GM12878 (cell line): ENCODE data around the gene INPP4B. TPM values are rescaled to one million over a fixed set of nuclear protein-coding genes. Genes with fewer than 3 reads are reported as not detected.

Source experiments
- ATAC-seq: fragments of 200-7000 bp; cut with Tn5 transposase; 3 replicates; pipeline ENCODE4 v1.9.1; 2020; ENCODE audit warnings: mild to moderate bottlenecking, moderate library complexity
- BruUV-seq: library from RNA; stranded (reverse); fragments of 400-500 nt; replicated peaks from 2 replicates; lab custom pipeline; 2021; lab: Mats Ljungman, UMichigan
- CTCF ChIA-PET: fragments of 300-600 bp; sonication (Branson Sonifier 250); formaldehyde crosslinking; extraction: SDS; loops from one replicate; lab custom pipeline; 2021; ENCODE audit warnings: inconsistent platforms; lab: Yijun Ruan, JAX
- POLR2A ChIA-PET: fragments of 350-600 bp; formaldehyde crosslinking; extraction: SDS; loops from one replicate; lab custom pipeline; 2021; ENCODE audit warnings: inconsistent platforms; lab: Charles Lee
- RAD21 ChIA-PET: fragments of 300-600 bp; sonication (Branson Sonifier 250); formaldehyde crosslinking; loops from one replicate; lab custom pipeline; 2023; ENCODE audit warnings: antibody characterized with exemption; ENCODE audit not compliant: unreplicated experiment; lab: Charles Lee
- SMC1A ChIA-PET: fragments of 300-600 bp; sonication (Branson Sonifier 250); formaldehyde crosslinking; loops from one replicate; lab custom pipeline; 2023; ENCODE audit not compliant: unreplicated experiment, uncharacterized antibody; lab: Charles Lee
- DNase-seq: peaks from one replicate; pipeline ENCODE4 v3.0.0-alpha.2; 2011; ENCODE audit warnings: low read depth, low spot score
- FAIRE-seq: peaks from 3 replicates; lab custom pipeline; 2011; peaks lifted over from hg19 to GRCh38; lab: Jason Lieb, UNC
- H2AFZ ChIP-seq: 2 replicates; pipeline ENCODE4 v1.6.0; 2011; ENCODE audit warnings: low read depth, low read length, control low read depth; ENCODE audit not compliant: control insufficient read depth
- H3K27ac ChIP-seq: 2 replicates; pipeline ENCODE4 v1.5.1; 2011; ENCODE audit warnings: control low read depth; ENCODE audit not compliant: control insufficient read depth, insufficient read depth
- H3K27me3 ChIP-seq, 2 experiments: replicated peaks in 1 of 2; 2 replicates each; pipeline versions ENCODE4 v1.6.0 to v1.6.1; 2011; ENCODE audit warnings: low read length in 1 of 2; ENCODE audit not compliant: control insufficient read depth in 2 of 2, insufficient read depth in 2 of 2
- H3K36me3 ChIP-seq, 2 experiments: 2 replicates each; pipeline ENCODE4 v1.5.1; 2011; ENCODE audit warnings: low read length in 1 of 2; ENCODE audit not compliant: control insufficient read depth in 2 of 2, insufficient read depth in 2 of 2
- H3K4me1 ChIP-seq: 2 replicates; pipeline ENCODE4 v1.6.1; 2011; ENCODE audit warnings: mild to moderate bottlenecking, low read length, moderate library complexity, mixed read lengths; ENCODE audit not compliant: control insufficient read depth, insufficient read depth
- H3K4me2 ChIP-seq: 2 replicates; pipeline ENCODE4 v1.6.0; 2011; ENCODE audit warnings: control low read depth; ENCODE audit not compliant: control insufficient read depth, insufficient read depth
- H3K4me3 ChIP-seq: fragments of 200-600 bp; sonication (generic); 2 replicates; pipeline ENCODE4 v1.5.1; 2016
- H3K79me2 ChIP-seq: 2 replicates; pipeline ENCODE4 v1.6.0; 2011; ENCODE audit warnings: low read length; ENCODE audit not compliant: control insufficient read depth, insufficient read depth
- H3K9ac ChIP-seq: 2 replicates; pipeline ENCODE4 v1.8.0; 2011; ENCODE audit warnings: low read length, control low read depth, mixed read lengths; ENCODE audit not compliant: control insufficient read depth, insufficient read depth
- H3K9me3 ChIP-seq: replicated peaks from 3 replicates; pipeline ENCODE4 v1.5.1; 2011; ENCODE audit warnings: mild to moderate bottlenecking, low read length; ENCODE audit not compliant: control insufficient read depth, insufficient read depth
- H4K20me1 ChIP-seq: 2 replicates; pipeline ENCODE4 v1.6.0; 2011; ENCODE audit not compliant: control insufficient read depth, insufficient read depth
- ATF3 ChIP-seq: IDR thresholded peaks from 2 replicates; pipeline ENCODE4 v1.6.1; 2011; ENCODE audit warnings: low read depth, mild to moderate bottlenecking, low read length, moderate library complexity, borderline replicate concordance; ENCODE audit errors: extremely low read depth
- BCLAF1 ChIP-seq: fragments of 450-650 bp; IDR thresholded peaks from 2 replicates; pipeline ENCODE4 v1.6.1; 2017; ENCODE audit warnings: antibody characterized with exemption, mild to moderate bottlenecking, moderate library complexity
- CBFB ChIP-seq: IDR thresholded peaks from 2 replicates; pipeline ENCODE4 v1.6.1; 2016; ENCODE audit warnings: antibody characterized with exemption, low read depth
- CEBPB ChIP-seq, 2 experiments: fragments of 150-350 bp in 1 of 2; IDR thresholded peaks; 2 replicates each; pipeline ENCODE4 v1.6.1; 2012 to 2014; ENCODE audit warnings: low read depth in 2 of 2, low read length in 2 of 2, borderline replicate concordance in 1 of 2, inconsistent platforms in 1 of 2
- CTCF ChIP-seq, 3 experiments: IDR thresholded peaks in 2 of 3; conservative IDR thresholded peaks in 1 of 3; 2 replicates each; pipeline ENCODE4 v1.5.1; 2011; ENCODE audit warnings: low read depth in 3 of 3, low read length in 3 of 3, mild to moderate bottlenecking in 3 of 3, control low read depth in 2 of 3, moderate library complexity in 2 of 3, inconsistent platforms in 1 of 3, mixed read lengths in 1 of 3; ENCODE audit not compliant: control insufficient read depth in 2 of 3, insufficient read depth in 1 of 3; ENCODE audit errors: extremely low read depth in 1 of 3
- NFYB ChIP-seq: IDR thresholded peaks from 2 replicates; pipeline ENCODE4 v1.6.1; 2011; ENCODE audit warnings: low read depth, mild to moderate bottlenecking, low read length, improper control_type of control experiment, moderate library complexity; ENCODE audit not compliant: insufficient read depth
- NR2F1 ChIP-seq: fragments of 450-650 bp; conservative IDR thresholded peaks from 2 replicates; pipeline ENCODE4 v1.6.1; 2017; ENCODE audit warnings: mild to moderate bottlenecking
- WGBS: methylation state at CpG from one replicate; pipeline ENCODE4 v1.1.6; 2016; ENCODE audit warnings: low lambda C conversion rate; ENCODE audit not compliant: insufficient replicate concordance, insufficient coverage; ENCODE audit errors: missing lambda C conversion rate; 5-methylcytosine and 5-hydroxymethylcytosine counted together
- in situ Hi-C: fragments of 300-500 bp; cut with MboI; formaldehyde crosslinking; loops from 9 replicates; pipeline ENCODE4 v1.14.3; 2018; ENCODE audit warnings: mixed read lengths
- intact Hi-C: fragments of 100-400 bp; cut with micrococcal nuclease; formaldehyde crosslinking; loops from one replicate; pipeline ENCODE4 v1.14.2; 2022; ENCODE audit not compliant: unreplicated experiment
- polyA plus RNA-seq, 11 experiments: library from polyadenylated mRNA; depleted of rRNA in 4 of 11; unstranded in 6 of 11; stranded (reverse) in 5 of 11; fragments of >200 nt; fragmentation: Nextera tagmentation in 4 of 11; fragmentation: Illumina TruSeq in 1 of 11; extraction: Ambion mirVana in 4 of 11; extraction: Trizol in 1 of 11; gene quantifications; 1 replicate in 1 of 11; 2 replicates in 10 of 11; pipeline versions ENCODE4 v1.2.1 to v1.2.3, GENCODE V29; 2011 to 2016; ENCODE audit warnings: inconsistent platforms in 2 of 11, missing spikeins in 2 of 11, low read depth in 1 of 11
- total RNA-seq, 4 experiments: library from RNA; depleted of rRNA in 3 of 4; stranded (reverse); fragments of >200 nt in 3 of 4; fragmentation: Illumina TruSeq in 1 of 4; extraction: Trizol in 1 of 4; gene quantifications; 2 replicates each; pipeline versions ENCODE4 v1.2.1 to v1.2.3, GENCODE V29; 2013 to 2021
- TF ChIP-seq, protein P1 (sequence below): fragments of 450-650 bp; IDR thresholded peaks from 2 replicates; pipeline ENCODE4 v1.6.1; 2017; ENCODE audit warnings: mild to moderate bottlenecking, moderate library complexity
- TF ChIP-seq, protein P2 (sequence below): fragments of 450-650 bp; IDR thresholded peaks from 2 replicates; pipeline ENCODE4 v1.6.1; 2018; ENCODE audit warnings: borderline replicate concordance, mild to moderate bottlenecking; ENCODE audit not compliant: partially characterized antibody

INPP4B gene
- total and polyA plus RNA-seq, 10 of the 15 experiments (the other 5 are each of a cell fraction or from before 2014, with no cell fraction given) = 0.53 to 11.2 (median 0.95) TPM

DNA sequence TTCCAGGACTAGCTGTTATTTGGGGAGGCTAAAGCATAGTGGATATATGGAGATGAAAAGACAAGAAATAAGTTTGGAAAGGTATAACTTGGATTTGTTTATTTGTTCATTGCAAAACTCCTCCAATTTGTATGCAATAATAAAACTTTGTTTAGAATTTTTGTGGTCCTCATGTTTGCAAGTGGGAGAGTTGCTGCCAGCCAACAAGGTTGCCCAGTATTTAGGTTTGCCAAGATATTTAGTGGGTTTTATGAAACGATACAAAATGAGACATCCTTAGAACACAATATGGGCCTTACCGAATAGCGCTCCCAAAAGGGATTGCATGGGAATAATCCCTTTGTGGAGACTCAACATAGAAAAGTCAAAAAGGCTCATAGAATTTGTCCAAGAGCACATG is 162.1 kb downstream of the INPP4B start:
- no peak overlapping the region for H3K4me3 ChIP-seq
- H3K4me2 ChIP-seq = no peak overlapping the region
- no TSS peak for BruUV-seq
- no peak for FAIRE-seq
- POLR2A ChIA-PET = no interaction called here
- no peak for ATAC-seq
- H4K20me1 ChIP-seq = no peaks in the 10 kb centered on the region
- no peaks in the 10 kb centered on the region for H3K36me3 ChIP-seq
- H3K27me3 ChIP-seq = no peaks in the 10 kb centered on the region
- H3K79me2 ChIP-seq = no peaks in the 10 kb centered on the region
- SMC1A ChIA-PET = interaction anchor here (1.0 kb wide), 1 partner anchor 116 kb away, joined by 3 read pairs; no protein-coding TSS in a partner anchor
- H2AFZ ChIP-seq = no peak overlapping the region
- in situ Hi-C loops = no loop called here
- no peak overlapping the region for H3K9ac ChIP-seq
- H3K27ac ChIP-seq = no peak overlapping the region
- DNase-seq = no peak
- intact Hi-C loops = no loop called here
- 65% methylated on average over 3 of the region's 3 CpGs for WGBS
- RAD21 ChIA-PET = no interaction called here
- no peaks in the 10 kb centered on the region for H3K4me1 ChIP-seq
- no peaks in the 10 kb centered on the region for H3K9me3 ChIP-seq
- CTCF ChIA-PET = no interaction called here
- TF ChIP-seq NFYB (no peak), ATF3 (no peak), CEBPB (IDR thresholded peaks at IDR 0.05; ENCODE audit: borderline replicate concordance in 1 of 2, low read depth in 2 of 2, low read length in 2 of 2) (no peak), CBFB (no peak), CTCF (IDR thresholded peaks at IDR 0.05 in 2 of 3, conservative IDR thresholded peaks at IDR 0.05 in 1 of 3; ENCODE audit: control insufficient read depth in 2 of 3, extremely low read depth in 1 of 3, insufficient read depth in 1 of 3, low read depth in 3 of 3, low read length in 3 of 3) (no peak), NR2F1 (no peak), BCLAF1 (no peak)
- TF ChIP-seq, protein P1, sequence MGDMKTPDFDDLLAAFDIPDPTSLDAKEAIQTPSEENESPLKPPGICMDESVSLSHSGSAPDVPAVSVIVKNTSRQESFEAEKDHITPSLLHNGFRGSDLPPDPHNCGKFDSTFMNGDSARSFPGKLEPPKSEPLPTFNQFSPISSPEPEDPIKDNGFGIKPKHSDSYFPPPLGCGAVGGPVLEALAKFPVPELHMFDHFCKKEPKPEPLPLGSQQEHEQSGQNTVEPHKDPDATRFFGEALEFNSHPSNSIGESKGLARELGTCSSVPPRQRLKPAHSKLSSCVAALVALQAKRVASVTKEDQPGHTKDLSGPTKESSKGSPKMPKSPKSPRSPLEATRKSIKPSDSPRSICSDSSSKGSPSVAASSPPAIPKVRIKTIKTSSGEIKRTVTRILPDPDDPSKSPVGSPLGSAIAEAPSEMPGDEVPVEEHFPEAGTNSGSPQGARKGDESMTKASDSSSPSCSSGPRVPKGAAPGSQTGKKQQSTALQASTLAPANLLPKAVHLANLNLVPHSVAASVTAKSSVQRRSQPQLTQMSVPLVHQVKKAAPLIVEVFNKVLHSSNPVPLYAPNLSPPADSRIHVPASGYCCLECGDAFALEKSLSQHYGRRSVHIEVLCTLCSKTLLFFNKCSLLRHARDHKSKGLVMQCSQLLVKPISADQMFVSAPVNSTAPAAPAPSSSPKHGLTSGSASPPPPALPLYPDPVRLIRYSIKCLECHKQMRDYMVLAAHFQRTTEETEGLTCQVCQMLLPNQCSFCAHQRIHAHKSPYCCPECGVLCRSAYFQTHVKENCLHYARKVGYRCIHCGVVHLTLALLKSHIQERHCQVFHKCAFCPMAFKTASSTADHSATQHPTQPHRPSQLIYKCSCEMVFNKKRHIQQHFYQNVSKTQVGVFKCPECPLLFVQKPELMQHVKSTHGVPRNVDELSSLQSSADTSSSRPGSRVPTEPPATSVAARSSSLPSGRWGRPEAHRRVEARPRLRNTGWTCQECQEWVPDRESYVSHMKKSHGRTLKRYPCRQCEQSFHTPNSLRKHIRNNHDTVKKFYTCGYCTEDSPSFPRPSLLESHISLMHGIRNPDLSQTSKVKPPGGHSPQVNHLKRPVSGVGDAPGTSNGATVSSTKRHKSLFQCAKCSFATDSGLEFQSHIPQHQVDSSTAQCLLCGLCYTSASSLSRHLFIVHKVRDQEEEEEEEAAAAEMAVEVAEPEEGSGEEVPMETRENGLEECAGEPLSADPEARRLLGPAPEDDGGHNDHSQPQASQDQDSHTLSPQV = no peak
- TF ChIP-seq, protein P2, sequence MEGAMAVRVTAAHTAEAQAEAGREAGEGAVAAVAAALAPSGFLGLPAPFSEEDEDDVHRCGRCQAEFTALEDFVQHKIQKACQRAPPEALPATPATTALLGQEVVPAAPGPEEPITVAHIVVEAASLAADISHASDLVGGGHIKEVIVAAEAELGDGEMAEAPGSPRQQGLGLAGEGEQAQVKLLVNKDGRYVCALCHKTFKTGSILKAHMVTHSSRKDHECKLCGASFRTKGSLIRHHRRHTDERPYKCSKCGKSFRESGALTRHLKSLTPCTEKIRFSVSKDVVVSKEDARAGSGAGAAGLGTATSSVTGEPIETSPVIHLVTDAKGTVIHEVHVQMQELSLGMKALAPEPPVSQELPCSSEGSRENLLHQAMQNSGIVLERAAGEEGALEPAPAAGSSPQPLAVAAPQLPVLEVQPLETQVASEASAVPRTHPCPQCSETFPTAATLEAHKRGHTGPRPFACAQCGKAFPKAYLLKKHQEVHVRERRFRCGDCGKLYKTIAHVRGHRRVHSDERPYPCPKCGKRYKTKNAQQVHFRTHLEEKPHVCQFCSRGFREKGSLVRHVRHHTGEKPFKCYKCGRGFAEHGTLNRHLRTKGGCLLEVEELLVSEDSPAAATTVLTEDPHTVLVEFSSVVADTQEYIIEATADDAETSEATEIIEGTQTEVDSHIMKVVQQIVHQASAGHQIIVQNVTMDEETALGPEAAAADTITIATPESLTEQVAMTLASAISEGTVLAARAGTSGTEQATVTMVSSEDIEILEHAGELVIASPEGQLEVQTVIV = no peak
